ENCODE results near the gene MAFF.

MAFF gene

GRCh38 chr22:38203855-38204514 lies 2.2 kb downstream of the MAFF start:
- TF ChIP-seq, protein P1, sequence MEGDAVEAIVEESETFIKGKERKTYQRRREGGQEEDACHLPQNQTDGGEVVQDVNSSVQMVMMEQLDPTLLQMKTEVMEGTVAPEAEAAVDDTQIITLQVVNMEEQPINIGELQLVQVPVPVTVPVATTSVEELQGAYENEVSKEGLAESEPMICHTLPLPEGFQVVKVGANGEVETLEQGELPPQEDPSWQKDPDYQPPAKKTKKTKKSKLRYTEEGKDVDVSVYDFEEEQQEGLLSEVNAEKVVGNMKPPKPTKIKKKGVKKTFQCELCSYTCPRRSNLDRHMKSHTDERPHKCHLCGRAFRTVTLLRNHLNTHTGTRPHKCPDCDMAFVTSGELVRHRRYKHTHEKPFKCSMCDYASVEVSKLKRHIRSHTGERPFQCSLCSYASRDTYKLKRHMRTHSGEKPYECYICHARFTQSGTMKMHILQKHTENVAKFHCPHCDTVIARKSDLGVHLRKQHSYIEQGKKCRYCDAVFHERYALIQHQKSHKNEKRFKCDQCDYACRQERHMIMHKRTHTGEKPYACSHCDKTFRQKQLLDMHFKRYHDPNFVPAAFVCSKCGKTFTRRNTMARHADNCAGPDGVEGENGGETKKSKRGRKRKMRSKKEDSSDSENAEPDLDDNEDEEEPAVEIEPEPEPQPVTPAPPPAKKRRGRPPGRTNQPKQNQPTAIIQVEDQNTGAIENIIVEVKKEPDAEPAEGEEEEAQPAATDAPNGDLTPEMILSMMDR (IDR thresholded peaks at IDR 0.05; ENCODE audit: low read depth, low read length, missing control alignments): no peak
- peak overlapping the region; percentile 81 for H3K4me3 ChIP-seq (ENCODE audit: low read depth, low read length)
- peak overlapping the region; percentile 99 for H3K27ac ChIP-seq
- in situ Hi-C loops (cut with HindIII; ENCODE audit: low pct_ligation_motif_present, low sequenced_read_pairs): no loop called here
- H3K36me3 ChIP-seq (replicated peaks): peaks cover 5% of the 10 kb centered on the region
- H3K27me3 ChIP-seq (replicated peaks): no peaks in the 10 kb centered on the region
- DNase-seq: peak; percentile 54

DNA sequence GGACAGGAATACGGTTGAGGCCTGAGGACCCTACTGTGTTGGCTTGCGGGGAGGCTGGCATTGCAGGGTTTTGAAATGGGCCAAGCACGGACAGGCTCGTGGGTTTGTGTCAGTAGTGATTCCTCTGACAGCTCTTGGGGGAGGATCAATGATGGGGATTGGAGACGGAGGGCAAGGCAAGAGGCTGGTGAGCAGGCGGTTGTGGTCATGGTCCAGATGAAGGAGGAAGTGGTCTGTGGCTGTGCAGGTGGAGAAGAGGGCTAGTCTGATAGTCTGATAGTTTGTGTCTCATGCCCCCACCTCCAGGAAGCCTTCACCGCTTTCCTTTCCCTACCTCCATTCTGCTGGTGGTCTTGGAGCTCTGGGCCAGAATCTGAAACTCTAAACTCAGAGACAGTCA lies 3.0 kb downstream of the MAFF start:
- no peaks in the 10 kb centered on the region for H3K27me3 ChIP-seq (replicated peaks)
- TF ChIP-seq, protein P1 (IDR thresholded peaks at IDR 0.05; ENCODE audit: low read depth, low read length, missing control alignments): no peak
- no peak overlapping the region for H3K4me3 ChIP-seq (ENCODE audit: low read depth, low read length)
- DNase-seq: no peak
- peak overlapping the region; percentile 99 for H3K27ac ChIP-seq
- in situ Hi-C loops (cut with HindIII; ENCODE audit: low pct_ligation_motif_present, low sequenced_read_pairs): no loop called here
- H3K36me3 ChIP-seq (replicated peaks): peaks cover 5% of the 10 kb centered on the region

GRCh38 chr22:38205261-38206128 lies 3.7 kb downstream of the MAFF start:
- peaks cover 5% of the 10 kb centered on the region for H3K36me3 ChIP-seq (replicated peaks)
- H3K4me3 ChIP-seq (ENCODE audit: low read depth, low read length): no peak overlapping the region
- TF ChIP-seq, protein P1 (IDR thresholded peaks at IDR 0.05; ENCODE audit: low read depth, low read length, missing control alignments): no peak
- DNase-seq: peak; percentile 78
- in situ Hi-C loops (cut with HindIII; ENCODE audit: low pct_ligation_motif_present, low sequenced_read_pairs): no loop called here
- no peaks in the 10 kb centered on the region for H3K27me3 ChIP-seq (replicated peaks)
- peak overlapping the region; percentile 99 for H3K27ac ChIP-seq

DNA sequence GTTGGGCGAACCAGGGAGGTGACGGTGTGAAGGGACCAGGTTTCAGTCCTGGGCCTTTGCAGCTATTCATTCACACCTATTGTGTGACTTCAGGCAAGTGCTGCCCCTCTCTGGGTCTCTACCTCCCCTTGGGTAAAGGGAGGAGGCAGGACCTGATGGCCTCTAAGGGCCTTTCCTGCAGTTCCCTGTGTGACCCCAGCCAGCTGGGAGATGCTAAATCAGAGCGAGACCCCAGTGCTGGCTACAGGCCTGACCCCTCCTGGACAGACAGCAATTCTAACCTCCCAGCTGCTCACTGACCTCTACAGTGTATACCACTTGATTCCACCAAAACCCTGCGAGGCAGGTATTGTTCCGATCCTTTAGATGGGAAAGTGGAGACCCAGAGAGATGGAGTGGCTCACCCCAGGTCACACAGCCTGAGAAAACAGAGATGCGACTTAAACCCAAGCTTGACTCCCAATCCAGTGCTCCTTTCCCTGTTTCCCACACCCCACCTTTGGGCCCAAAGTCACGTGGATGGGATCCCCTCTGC lies 6.2 kb downstream of the MAFF start:
- in situ Hi-C loops (cut with HindIII; ENCODE audit: low pct_ligation_motif_present, low sequenced_read_pairs): no loop called here

DNA sequence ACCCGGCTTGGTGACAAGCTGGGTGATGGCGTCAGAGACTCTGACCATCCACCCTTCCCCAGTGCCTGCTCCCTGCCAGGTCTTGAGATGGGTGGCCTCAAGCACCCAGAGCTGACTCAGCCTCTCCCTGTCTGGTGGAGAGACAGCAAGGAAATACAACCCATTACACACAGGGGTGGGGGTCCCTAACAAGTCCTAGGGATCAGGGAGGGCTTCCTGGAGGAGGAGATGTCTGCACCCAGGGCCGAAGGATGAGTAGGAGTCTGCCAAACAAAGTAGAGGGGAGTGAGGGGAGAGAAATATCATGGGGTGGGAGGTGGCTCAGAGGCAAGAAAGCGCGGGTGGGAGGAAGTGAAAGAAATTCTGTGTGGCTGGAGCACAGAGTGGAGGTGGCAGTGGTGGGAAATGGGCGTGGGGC lies 6.8 kb downstream of the MAFF start:
- TF ChIP-seq, protein P1 (IDR thresholded peaks at IDR 0.05; ENCODE audit: low read depth, low read length, missing control alignments): no peak
- in situ Hi-C loops (cut with HindIII; ENCODE audit: low pct_ligation_motif_present, low sequenced_read_pairs): no loop called here
- Histone ChIP-seq H3K27ac (no peak overlapping the region), H3K4me3 (ENCODE audit: low read depth, low read length) (no peak overlapping the region), H3K36me3 (replicated peaks) (peaks cover 5% of the 10 kb centered on the region), H3K27me3 (replicated peaks) (no peaks in the 10 kb centered on the region)
- DNase-seq: no peak

More for the DNA sequence above, 6.2 kb downstream of the MAFF start:
- DNase-seq: no peak
- no peak overlapping the region for H3K27ac ChIP-seq
- H3K4me3 ChIP-seq (ENCODE audit: low read depth, low read length): no peak overlapping the region
- TF ChIP-seq, protein P1 (IDR thresholded peaks at IDR 0.05; ENCODE audit: low read depth, low read length, missing control alignments): no peak
- no peaks in the 10 kb centered on the region for H3K27me3 ChIP-seq (replicated peaks)
- peaks cover 5% of the 10 kb centered on the region for H3K36me3 ChIP-seq (replicated peaks)
